ENCODE data around the gene ACTR3C. TPM values are rescaled to one million over a fixed set of nuclear protein-coding genes. Genes with fewer than 3 reads are reported as not detected.

ACTR3C gene
- total RNA-seq = 1.5 and 1.6 TPM in 2 replicates

DNA sequence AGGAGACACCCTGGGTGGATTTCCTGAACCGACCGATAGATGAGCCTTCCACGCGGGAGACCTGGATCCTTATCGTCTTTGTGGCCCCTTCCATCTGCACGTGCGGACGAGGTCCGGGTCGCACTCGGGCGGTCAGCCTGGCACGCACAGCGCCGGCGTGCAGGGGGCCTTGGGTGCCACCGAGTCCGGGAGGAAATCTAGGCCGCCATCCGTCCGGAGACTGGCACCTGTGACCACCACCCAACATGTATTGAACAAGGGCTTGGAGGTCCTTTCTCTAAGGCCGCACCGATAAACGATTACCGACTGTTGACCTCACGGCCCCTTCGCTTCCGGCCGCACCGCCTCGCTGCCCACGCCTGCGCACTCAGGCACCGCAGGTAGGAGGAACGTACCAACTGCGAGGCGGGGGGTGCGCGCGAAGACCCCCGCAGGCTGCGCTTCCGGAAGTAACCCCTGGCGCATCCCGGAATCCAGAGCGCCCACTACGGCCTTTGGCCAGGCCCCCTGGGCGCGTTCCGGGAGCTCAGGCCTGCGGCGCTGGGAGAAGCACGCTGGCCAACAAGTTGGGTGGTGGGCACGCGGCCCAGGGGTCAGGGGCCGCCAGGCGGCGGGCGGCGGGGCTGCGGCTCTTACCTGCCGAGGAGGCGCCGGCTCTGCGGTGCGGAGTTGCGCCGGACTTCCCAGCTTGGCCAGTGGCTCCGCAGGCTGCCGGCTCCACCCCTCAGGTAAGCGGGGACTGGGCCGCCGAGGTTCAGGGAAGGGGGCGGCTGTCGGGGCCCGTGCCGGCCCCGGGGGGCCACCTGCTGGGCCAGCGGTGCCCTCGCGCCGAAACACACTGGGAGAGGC lies at the start of gene ACTR3C, which contains the start of gene LRRC61:
ACTR3C (minus strand) TSS at position 713 of the 849 bp plus-strand sequence. CDS start 28,249 bp downstream, outside the sequence.
LRRC61 (plus strand) TSS at position 523 of the 849 bp plus-strand sequence. CDS start 13,507 bp downstream, outside the sequence.

DNA sequence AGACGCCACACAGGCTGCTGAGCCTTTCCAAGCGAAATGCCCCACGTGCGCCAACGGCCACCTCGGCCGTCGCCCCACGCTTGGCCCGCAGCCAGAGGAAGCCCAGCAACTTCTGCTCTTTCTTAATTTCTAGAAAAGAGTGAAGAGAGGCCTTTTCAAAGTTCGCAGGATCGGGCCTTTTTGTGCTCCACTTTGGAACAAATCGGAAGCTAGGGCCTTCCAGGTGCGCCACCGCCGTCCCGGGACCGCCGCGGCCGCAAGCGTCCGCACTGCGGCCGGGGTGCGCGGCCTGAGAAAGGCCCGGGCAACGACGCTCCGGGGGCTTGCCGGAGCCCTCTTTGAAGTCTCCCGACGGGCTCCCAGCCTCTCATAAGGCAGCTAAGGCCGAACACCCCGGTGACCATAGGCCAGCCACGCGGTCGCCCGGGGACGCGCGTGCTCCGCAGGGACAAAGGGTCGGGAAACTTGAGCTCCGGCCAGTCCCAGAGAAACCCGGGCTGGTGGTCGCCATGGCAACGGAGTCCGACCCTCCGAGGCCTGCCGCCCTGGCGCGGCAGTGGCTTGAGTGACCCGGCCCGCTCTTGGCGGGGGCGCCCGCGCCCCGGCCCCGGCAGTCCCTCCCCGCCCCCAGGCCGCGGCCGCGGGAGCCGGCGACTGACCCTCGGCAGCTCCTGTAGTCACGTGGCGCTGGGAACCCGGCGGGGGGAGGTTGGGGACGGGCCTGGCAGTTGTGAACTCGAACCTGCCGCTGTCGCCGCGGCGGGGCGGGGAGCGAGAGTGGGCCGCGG lies 44.9 kb upstream of the ACTR3C start, which contains the start of gene REPIN1:
REPIN1 (plus strand) TSS at position 727 of the 788 bp plus-strand sequence. CDS start 890 bp downstream, outside the sequence.

DNA sequence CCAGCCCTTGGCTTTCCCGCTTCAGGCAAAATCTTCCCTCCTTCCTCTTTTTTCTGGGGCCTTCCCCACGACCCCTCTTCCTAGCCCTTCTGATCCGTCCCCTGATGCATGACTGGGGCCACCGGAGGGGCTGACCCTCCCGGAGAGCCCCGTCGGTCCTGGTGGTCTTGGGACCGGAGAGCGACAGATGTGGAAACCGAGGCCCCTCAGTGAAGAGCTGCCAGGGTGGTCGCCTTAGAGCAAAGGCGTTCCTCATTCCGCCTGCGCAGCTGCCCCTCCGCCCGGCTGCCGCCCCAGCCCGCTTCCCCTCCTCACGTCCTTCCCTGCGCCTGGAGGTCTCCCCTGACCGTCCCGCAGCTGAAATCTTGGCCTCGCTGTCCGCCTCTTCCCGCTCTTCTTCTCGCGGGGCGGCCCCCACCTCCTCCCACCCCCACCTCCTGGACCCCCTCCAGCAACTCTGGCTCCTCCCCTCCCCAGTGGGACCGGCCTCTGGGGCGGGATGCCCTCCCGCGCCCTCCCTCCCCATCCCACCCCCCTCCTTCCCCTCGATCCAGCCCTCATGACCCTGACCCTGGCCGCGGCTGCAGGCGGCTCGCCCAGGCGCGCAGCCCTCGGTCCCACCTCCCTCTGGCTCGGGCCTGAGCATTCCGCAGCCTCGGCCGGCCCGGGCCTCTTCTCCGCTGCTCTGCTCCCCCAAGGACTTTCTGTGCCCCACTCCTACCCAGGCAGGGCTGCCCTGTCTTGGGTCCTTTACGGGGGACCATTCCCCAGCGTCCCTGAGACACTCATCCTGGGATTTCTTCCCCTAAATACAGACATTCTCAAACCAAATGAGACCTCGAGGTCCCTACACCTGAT lies 18.1 kb upstream of the ACTR3C start, which contains the start of gene RARRES2:
RARRES2 (minus strand) TSS at position 367 of the 858 bp plus-strand sequence. CDS start 1,020 bp downstream, outside the sequence.

Other genes with a start within 250 kb of the ACTR3C start
- gene LRRC61, start 190 bp downstream of the ACTR3C start, total RNA-seq = 0.65 and 1.2 TPM in 2 replicates
- not detected in 2 replicates for gene RARRES2, start 18.1 kb upstream of the ACTR3C start, total RNA-seq
- gene REPIN1, start 45.3 kb upstream of the ACTR3C start, total RNA-seq = 72.2 and 75.7 TPM in 2 replicates
- 6.8 and 7.3 TPM in 2 replicates for gene ZNF775, start 55.8 kb upstream of the ACTR3C start, total RNA-seq
- gene GIMAP8, start 127.1 kb upstream of the ACTR3C start, total RNA-seq = 77.3 and 104 TPM in 2 replicates
- 46.1 and 57.9 TPM in 2 replicates for gene GIMAP7, start 191.3 kb upstream of the ACTR3C start, total RNA-seq
- 332 and 504 TPM in 2 replicates for gene GIMAP4, start 243.8 kb upstream of the ACTR3C start, total RNA-seq